Endothelial cell (in vitro differentiated cells): Measurements from ENCODE around the gene SQSTM1. TPM values are rescaled to one million over a fixed set of nuclear protein-coding genes. Genes with fewer than 3 reads are reported as not detected.

Experiments
- DNase-seq: peaks from one replicate; pipeline ENCODE4 v3.0.0; 2021; ENCODE audit warnings: low spot score
- H3K27ac Mint-ChIP-seq: one replicate; pipeline ENCODE4 v1.8.0; 2021; ENCODE audit warnings: mixed read lengths, inconsistent platforms; ENCODE audit not compliant: unreplicated experiment
- H3K27me3 Mint-ChIP-seq: one replicate; pipeline ENCODE4 v1.8.0; 2021; ENCODE audit warnings: mild to moderate bottlenecking, moderate library complexity, mixed read lengths, inconsistent platforms; ENCODE audit not compliant: unreplicated experiment
- H3K36me3 Mint-ChIP-seq: one replicate; pipeline ENCODE4 v1.8.0; 2021; ENCODE audit warnings: mild to moderate bottlenecking, low read depth, mixed read lengths, inconsistent platforms; ENCODE audit not compliant: unreplicated experiment
- H3K4me1 Mint-ChIP-seq: one replicate; pipeline ENCODE4 v1.8.0; 2021; ENCODE audit warnings: mild to moderate bottlenecking, mixed read lengths, inconsistent platforms; ENCODE audit not compliant: unreplicated experiment
- H3K4me3 Mint-ChIP-seq: one replicate; pipeline ENCODE4 v1.8.0; 2021; ENCODE audit warnings: mild to moderate bottlenecking, mixed read lengths, inconsistent platforms; ENCODE audit not compliant: unreplicated experiment
- H3K9me3 Mint-ChIP-seq: one replicate; pipeline ENCODE4 v1.8.0; 2021; ENCODE audit warnings: mixed read lengths, inconsistent platforms; ENCODE audit not compliant: unreplicated experiment
- CTCF ChIP-seq: fragments of 200-600 bp; sonication (generic); IDR thresholded peaks from one replicate; pipeline ENCODE4 v1.5.0; 2021; ENCODE audit warnings: antibody characterized with exemption; ENCODE audit not compliant: unreplicated experiment
- total RNA-seq: library from RNA; stranded (reverse); fragmentation: NEBNext Ultra II Directional; extraction: Animal tissue kit (Norgen Biotek cat#: 25700); gene quantifications from one replicate; pipeline ENCODE4 v1.2.1, GENCODE V29; 2021; ENCODE audit not compliant: unreplicated experiment

The SQSTM1 gene
- total RNA-seq, 1 donor from 2014 or later: 82.2 TPM

- H3K4me3 Mint-ChIP-seq: no peak overlapping the region
- H3K36me3 Mint-ChIP-seq: peaks cover 57% of the 10 kb centered on the region
- no peak for TF ChIP-seq CTCF
- H3K4me1 Mint-ChIP-seq: no peaks in the 10 kb centered on the region
- H3K27me3 Mint-ChIP-seq: peaks cover 13% of the 10 kb centered on the region
- H3K9me3 Mint-ChIP-seq: peaks cover 5% of the 10 kb centered on the region
- no peak overlapping the region for H3K27ac Mint-ChIP-seq
- DNase-seq: no peak
Observed at GRCh38 chr5:179840766-179841165, 20.1 kb downstream of the SQSTM1 start.

- peaks cover 5% of the 10 kb centered on the region for H3K9me3 Mint-ChIP-seq
- peaks cover 6% of the 10 kb centered on the region for H3K27me3 Mint-ChIP-seq
- TF ChIP-seq CTCF: no peak
- H3K36me3 Mint-ChIP-seq: peaks cover 57% of the 10 kb centered on the region
- no peaks in the 10 kb centered on the region for H3K4me1 Mint-ChIP-seq
- no peak overlapping the region for H3K4me3 Mint-ChIP-seq
- DNase-seq: no peak
- no peak overlapping the region for H3K27ac Mint-ChIP-seq
Observed at GRCh38 chr5:179841621-179842020, 20.9 kb downstream of the SQSTM1 start.

- H3K27me3 Mint-ChIP-seq: peaks cover 3% of the 10 kb centered on the region
- no peak for DNase-seq
- peak overlapping the region; percentile 0 for H3K4me3 Mint-ChIP-seq
- H3K9me3 Mint-ChIP-seq: no peaks in the 10 kb centered on the region
- H3K4me1 Mint-ChIP-seq: peaks cover 10% of the 10 kb centered on the region
- peaks cover 22% of the 10 kb centered on the region for H3K36me3 Mint-ChIP-seq
- no peak overlapping the region for H3K27ac Mint-ChIP-seq
- TF ChIP-seq CTCF: no peak
Observed at GRCh38 chr5:179852993-179853547, 32.4 kb downstream of the SQSTM1 start.

GRCh38 chr5:179854356-179854755 lies 33.7 kb downstream of the SQSTM1 start:
- Mint-ChIP-seq H3K4me1 (peaks cover 12% of the 10 kb centered on the region), H3K27me3 (peaks cover 5% of the 10 kb centered on the region), H3K9me3 (no peaks in the 10 kb centered on the region), H3K36me3 (peaks cover 22% of the 10 kb centered on the region), H3K27ac (no peak overlapping the region), H3K4me3 (no peak overlapping the region)
- TF ChIP-seq CTCF: no peak
- DNase-seq: no peak

- Mint-ChIP-seq H3K36me3 (peaks cover 13% of the 10 kb centered on the region), H3K4me1 (peaks cover 17% of the 10 kb centered on the region), H3K9me3 (no peaks in the 10 kb centered on the region), H3K27me3 (peaks cover 5% of the 10 kb centered on the region), H3K27ac (no peak overlapping the region), H3K4me3 (peak overlapping the region; percentile 96)
- peak; percentile 18 for DNase-seq
- no peak for TF ChIP-seq CTCF
Observed at GRCh38 chr5:179858241-179858585, 37.5 kb downstream of the SQSTM1 start.
